ENCODE results near the gene C19orf12.
A peak's percentile ranks its signal among the peaks of the same experiment; 100 is the strongest.

The C19orf12 gene

GRCh38 chr19:29750001-29750400 lies 34.9 kb upstream of the C19orf12 start:
- no peak for DNase-seq (ENCODE audit: extremely low read depth, low read depth)
- TF ChIP-seq CTCF (IDR thresholded peaks at IDR 0.05; ENCODE audit: low read depth, low read length, missing control alignments): no peak
- H3K4me3 ChIP-seq (replicated peaks; ENCODE audit: low read depth, low read length): no peak overlapping the region

- DNase-seq (ENCODE audit: extremely low read depth, low read depth): no peak
- H3K4me3 ChIP-seq (replicated peaks; ENCODE audit: low read depth, low read length): no peak overlapping the region
- no peak for TF ChIP-seq CTCF (IDR thresholded peaks at IDR 0.05; ENCODE audit: low read depth, low read length, missing control alignments)
Observed at GRCh38 chr19:29748996-29749849, 34.2 kb upstream of the C19orf12 start.

- no peak overlapping the region for H3K4me3 ChIP-seq (replicated peaks; ENCODE audit: low read depth, low read length)
- TF ChIP-seq CTCF (IDR thresholded peaks at IDR 0.05; ENCODE audit: low read depth, low read length, missing control alignments): peak; percentile 29
- DNase-seq (ENCODE audit: extremely low read depth, low read depth): no peak
Observed at GRCh38 chr19:29745253-29745652, 30.2 kb upstream of the C19orf12 start.

- no peak for DNase-seq (ENCODE audit: extremely low read depth, low read depth)
Observed at GRCh38 chr19:29743681-29744080, 28.6 kb upstream of the C19orf12 start.

GRCh38 chr19:29741776-29742175 lies 26.7 kb upstream of the C19orf12 start:
- DNase-seq (ENCODE audit: extremely low read depth, low read depth): no peak

More at GRCh38 chr19:29743681-29744080, 28.6 kb upstream of the C19orf12 start:
- no peak for TF ChIP-seq CTCF (IDR thresholded peaks at IDR 0.05; ENCODE audit: low read depth, low read length, missing control alignments)
- no peak overlapping the region for H3K4me3 ChIP-seq (replicated peaks; ENCODE audit: low read depth, low read length)

GRCh38 chr19:29741226-29741625 lies 26.2 kb upstream of the C19orf12 start:
- no peak for DNase-seq (ENCODE audit: extremely low read depth, low read depth)
- TF ChIP-seq CTCF (IDR thresholded peaks at IDR 0.05; ENCODE audit: low read depth, low read length, missing control alignments): no peak
- no peak overlapping the region for H3K4me3 ChIP-seq (replicated peaks; ENCODE audit: low read depth, low read length)

More at GRCh38 chr19:29741776-29742175, 26.7 kb upstream of the C19orf12 start:
- no peak overlapping the region for H3K4me3 ChIP-seq (replicated peaks; ENCODE audit: low read depth, low read length)
- no peak for TF ChIP-seq CTCF (IDR thresholded peaks at IDR 0.05; ENCODE audit: low read depth, low read length, missing control alignments)

Data from HFF-Myc (cell line).